IPS-15b (cell line): ENCODE measurements around the gene NR1D1.

Source experiments
- H3K27me3 ChIP-seq: one replicate; pipeline ENCODE4 v1.6.1; 2013; ENCODE audit warnings: low read length; ENCODE audit not compliant: control insufficient read depth, insufficient read depth
- H3K36me3 ChIP-seq: one replicate; pipeline ENCODE4 v1.6.1; 2013; ENCODE audit warnings: low read length; ENCODE audit not compliant: control insufficient read depth, insufficient read depth
- H3K4me1 ChIP-seq: one replicate; pipeline ENCODE4 v1.6.1; 2013; ENCODE audit warnings: mild to moderate bottlenecking, low read length; ENCODE audit not compliant: control insufficient read depth, insufficient read depth
- H3K4me3 ChIP-seq: one replicate; pipeline ENCODE4 v1.5.1; 2013; ENCODE audit warnings: low read depth, low read length
- H3K9ac ChIP-seq: one replicate; pipeline ENCODE4 v1.6.1; 2013; ENCODE audit warnings: low read depth, mild to moderate bottlenecking, low read length
- H3K9me3 ChIP-seq: one replicate; pipeline ENCODE4 v1.6.1; 2013; ENCODE audit warnings: mild to moderate bottlenecking, low read length; ENCODE audit not compliant: control insufficient read depth, insufficient read depth

NR1D1 gene

DNA sequence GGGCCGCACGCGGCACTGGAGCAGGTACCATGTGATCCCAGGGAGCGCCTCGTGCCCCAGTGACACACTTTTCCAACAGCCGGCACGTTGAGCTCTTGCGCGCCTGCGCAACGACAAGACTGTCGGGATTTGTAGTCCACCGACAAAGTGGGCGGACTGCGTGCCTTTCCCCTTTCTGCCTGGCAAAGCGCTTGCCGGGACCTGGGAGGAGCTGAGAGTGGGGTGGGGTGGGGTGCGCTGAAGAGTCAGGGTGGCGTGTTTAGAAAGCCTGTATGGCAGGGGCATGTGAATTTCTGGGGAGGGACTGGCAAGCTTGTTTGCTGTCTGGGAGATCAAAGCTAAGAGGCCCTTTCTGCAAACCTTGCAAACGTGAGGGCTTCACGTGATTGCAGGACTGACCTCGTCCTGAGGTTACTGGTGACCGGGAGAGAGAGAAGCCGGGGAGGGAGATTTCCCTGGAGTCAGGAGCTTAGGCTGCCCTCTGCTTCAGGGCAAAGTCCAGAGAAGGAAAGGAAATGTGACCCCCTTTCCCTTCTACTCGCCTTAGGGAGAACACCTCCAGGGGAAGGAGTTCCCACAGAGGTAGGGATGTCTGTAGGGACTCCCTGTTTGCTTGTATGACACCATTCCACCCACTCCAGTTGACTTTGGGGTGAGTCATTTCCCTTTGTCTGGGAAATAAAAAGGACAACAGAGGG is 429 bp upstream of the NR1D1 start:
- Histone ChIP-seq H3K4me1 (peaks cover 25% of the 10 kb centered on the region), H3K4me3 (peak overlapping the region; percentile 86), H3K36me3 (peaks cover 8% of the 10 kb centered on the region), H3K27me3 (peaks cover 15% of the 10 kb centered on the region), H3K9me3 (no peaks in the 10 kb centered on the region), H3K9ac (peak overlapping the region; percentile 9)

- H3K4me1 ChIP-seq: peaks cover 25% of the 10 kb centered on the region
- no peaks in the 10 kb centered on the region for H3K9me3 ChIP-seq
- H3K36me3 ChIP-seq: peaks cover 14% of the 10 kb centered on the region
- peak overlapping the region; percentile 86 for H3K4me3 ChIP-seq
- peaks cover 10% of the 10 kb centered on the region for H3K27me3 ChIP-seq
- peak overlapping the region; percentile 41 for H3K9ac ChIP-seq
Observed at GRCh38 chr17:40099619-40100418, 570 bp downstream of the NR1D1 start.

DNA sequence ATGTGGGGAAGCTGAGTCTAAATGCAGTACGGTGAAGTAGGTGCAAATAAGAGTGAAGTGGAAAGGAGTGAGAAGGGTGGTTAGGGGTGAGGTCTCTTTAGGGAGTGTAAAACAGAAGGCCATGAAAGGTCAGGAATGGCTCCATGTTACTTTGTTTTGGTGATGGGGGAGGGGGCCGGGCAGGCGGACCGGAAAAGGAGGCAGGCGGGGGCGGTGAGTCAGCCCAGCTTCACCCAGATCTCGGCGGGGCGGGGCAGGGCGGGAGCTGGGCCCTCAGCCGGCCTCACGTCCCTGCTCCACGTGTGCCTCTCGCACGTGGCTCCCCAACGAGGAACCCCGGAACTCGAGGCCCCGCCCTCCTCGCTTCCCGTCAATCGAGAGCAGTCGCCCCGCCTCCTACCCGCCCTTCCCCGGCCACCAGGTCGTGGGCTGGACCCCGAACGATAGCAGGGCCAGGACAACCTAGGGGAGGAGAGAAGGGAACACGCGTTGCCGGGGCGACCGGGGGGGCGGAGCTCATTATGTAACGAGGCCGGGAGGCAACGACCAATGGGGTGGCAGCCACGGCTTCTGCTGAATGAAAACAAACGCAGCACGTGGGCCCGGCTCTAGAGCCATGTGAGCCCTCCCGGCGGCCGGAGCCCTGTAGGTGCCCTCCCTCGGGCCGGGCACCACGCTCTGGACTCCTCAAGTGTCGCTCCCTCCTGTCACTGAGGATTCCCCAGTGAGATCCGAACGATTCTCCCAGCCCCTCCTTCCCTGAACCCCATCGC is 1.4 kb downstream of the NR1D1 start:
- H3K9me3 ChIP-seq: no peaks in the 10 kb centered on the region
- peak overlapping the region; percentile 86 for H3K4me3 ChIP-seq
- peaks cover 20% of the 10 kb centered on the region for H3K36me3 ChIP-seq
- H3K9ac ChIP-seq: no peak overlapping the region
- H3K4me1 ChIP-seq: peaks cover 25% of the 10 kb centered on the region
- H3K27me3 ChIP-seq: peaks cover 10% of the 10 kb centered on the region

- Histone ChIP-seq H3K27me3 (peaks cover 10% of the 10 kb centered on the region), H3K9ac (no peak overlapping the region), H3K36me3 (peaks cover 28% of the 10 kb centered on the region), H3K4me1 (peaks cover 19% of the 10 kb centered on the region), H3K9me3 (no peaks in the 10 kb centered on the region), H3K4me3 (peak overlapping the region; percentile 36)
Observed at GRCh38 chr17:40097931-40098845, 2.2 kb downstream of the NR1D1 start.

- Histone ChIP-seq H3K9ac (no peak overlapping the region), H3K36me3 (peaks cover 32% of the 10 kb centered on the region), H3K4me1 (peaks cover 14% of the 10 kb centered on the region), H3K27me3 (peaks cover 10% of the 10 kb centered on the region), H3K4me3 (no peak overlapping the region), H3K9me3 (no peaks in the 10 kb centered on the region)
Observed at GRCh38 chr17:40097087-40097486, 3.3 kb downstream of the NR1D1 start.

DNA sequence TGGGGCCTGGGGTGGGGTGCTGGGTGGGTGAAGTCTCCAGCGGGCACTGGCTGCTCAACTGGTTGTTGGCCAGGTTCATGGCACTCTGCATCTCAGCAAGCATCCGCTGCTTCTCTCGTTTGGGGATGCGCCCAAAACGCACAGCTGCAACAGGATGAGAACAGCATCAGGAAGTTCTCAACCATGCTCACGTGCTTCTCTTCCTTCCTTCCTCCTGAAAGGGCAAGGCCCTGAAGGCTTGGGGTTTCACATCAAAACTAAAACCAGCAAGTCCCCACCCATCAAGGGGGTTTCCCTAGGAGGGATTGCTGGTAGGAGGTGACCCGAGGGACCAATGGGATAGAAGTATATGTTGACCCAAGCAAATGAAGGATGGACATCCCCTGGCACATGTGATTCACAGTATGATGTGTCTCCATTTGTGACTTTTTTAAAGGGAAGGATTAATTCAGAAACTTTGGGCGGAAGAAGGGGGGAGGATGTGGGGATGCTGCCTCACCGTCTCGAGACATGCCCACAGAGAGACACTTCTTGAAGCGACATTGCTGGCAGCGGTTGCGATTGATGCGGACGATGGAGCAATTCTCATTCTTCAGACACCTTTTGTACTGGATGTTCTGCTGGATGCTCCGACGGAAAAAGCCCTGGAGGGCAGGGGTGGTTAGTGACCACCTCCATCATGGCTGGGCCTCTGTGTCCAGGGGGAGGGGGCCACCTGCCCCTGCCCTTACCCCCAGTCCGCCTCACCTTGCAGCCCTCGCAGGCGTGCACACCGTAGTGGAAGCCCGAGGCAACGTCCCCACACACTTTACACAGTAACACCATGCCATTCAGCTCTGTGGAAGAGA is 4.2 kb downstream of the NR1D1 start:
- Histone ChIP-seq H3K27me3 (peaks cover 10% of the 10 kb centered on the region), H3K4me1 (peaks cover 13% of the 10 kb centered on the region), H3K9ac (no peak overlapping the region), H3K36me3 (peaks cover 32% of the 10 kb centered on the region), H3K4me3 (no peak overlapping the region), H3K9me3 (no peaks in the 10 kb centered on the region)

- Histone ChIP-seq H3K9ac (no peak overlapping the region), H3K36me3 (peaks cover 32% of the 10 kb centered on the region), H3K4me3 (no peak overlapping the region), H3K4me1 (peaks cover 11% of the 10 kb centered on the region), H3K9me3 (no peaks in the 10 kb centered on the region), H3K27me3 (peaks cover 10% of the 10 kb centered on the region)
Observed at GRCh38 chr17:40095351-40095943, 4.9 kb downstream of the NR1D1 start.

GRCh38 chr17:40094874-40095273 is 5.5 kb downstream of the NR1D1 start:
- H3K36me3 ChIP-seq: peaks cover 32% of the 10 kb centered on the region
- no peak overlapping the region for H3K9ac ChIP-seq
- H3K9me3 ChIP-seq: no peaks in the 10 kb centered on the region

GRCh38 chr17:40093580-40094201 is 6.7 kb downstream of the NR1D1 start:
- no peaks in the 10 kb centered on the region for H3K27me3 ChIP-seq
- peaks cover 32% of the 10 kb centered on the region for H3K36me3 ChIP-seq
- H3K4me3 ChIP-seq: no peak overlapping the region
- H3K4me1 ChIP-seq: peaks cover 8% of the 10 kb centered on the region
- no peaks in the 10 kb centered on the region for H3K9me3 ChIP-seq
- no peak overlapping the region for H3K9ac ChIP-seq

More at GRCh38 chr17:40094874-40095273, 5.5 kb downstream of the NR1D1 start:
- no peak overlapping the region for H3K4me3 ChIP-seq
- H3K4me1 ChIP-seq: peaks cover 9% of the 10 kb centered on the region
- peaks cover 5% of the 10 kb centered on the region for H3K27me3 ChIP-seq
